HG02840 (cell line): ENCODE results near the gene EPS8.

Source experiments
- ATAC-seq: cut with Tn5 transposase; IDR thresholded peaks from one replicate; pipeline ENCODE4 v1.9.1; 2021; ENCODE audit warnings: mild to moderate bottlenecking, moderate library complexity, moderate number of reproducible peaks; ENCODE audit not compliant: unreplicated experiment, low FRiP score

The EPS8 gene

DNA sequence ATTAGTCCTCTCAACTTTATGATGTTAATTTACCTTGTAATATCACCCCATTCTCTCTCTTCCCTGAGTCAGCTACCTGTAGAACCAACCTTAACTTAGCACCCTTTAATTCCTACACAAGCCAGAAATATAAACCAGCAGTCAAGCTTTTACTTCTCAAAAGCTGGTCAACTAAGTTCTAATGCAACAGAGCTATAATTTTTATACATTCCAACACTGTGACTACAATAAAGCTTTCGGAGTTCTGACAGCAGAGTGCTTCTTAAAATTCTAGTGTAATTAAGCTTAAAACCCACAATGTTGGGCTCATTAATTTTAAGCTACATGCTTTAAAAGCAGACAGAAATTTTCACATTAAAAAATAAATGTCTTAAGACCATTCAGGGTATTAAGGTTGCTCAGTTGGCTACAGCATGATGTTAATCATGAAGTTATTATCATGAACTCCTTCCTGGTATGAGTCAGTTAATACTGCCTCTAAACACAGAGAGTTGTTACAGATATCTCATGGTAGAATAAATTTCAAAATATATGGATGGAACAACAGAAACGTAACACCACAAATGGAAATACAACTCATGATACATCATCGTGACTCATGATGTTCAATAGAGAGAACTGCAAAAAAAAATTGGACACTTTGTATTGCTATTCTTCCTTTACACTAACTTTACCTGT, 126.7 kb downstream of the EPS8 start:
- ATAC-seq, result no peak

DNA sequence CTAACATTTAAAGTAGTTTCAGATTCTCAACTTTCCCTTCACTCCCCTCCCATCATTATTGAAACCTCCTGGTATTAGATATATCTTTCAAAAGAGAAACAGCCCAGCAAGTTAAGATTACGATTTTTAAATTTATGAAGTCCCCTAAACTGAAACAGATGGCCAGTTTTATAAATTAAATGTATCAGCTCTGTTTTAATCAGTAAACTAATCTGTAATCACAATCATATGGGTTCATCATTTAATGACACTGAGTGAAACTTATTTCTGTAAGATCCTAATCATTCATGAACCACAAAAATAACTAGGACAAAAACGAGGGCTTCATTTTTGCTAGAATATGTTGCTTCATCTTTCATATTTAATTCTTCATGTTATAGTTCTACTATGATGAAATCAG, 137.8 kb downstream of the EPS8 start:
- no peak for ATAC-seq

DNA sequence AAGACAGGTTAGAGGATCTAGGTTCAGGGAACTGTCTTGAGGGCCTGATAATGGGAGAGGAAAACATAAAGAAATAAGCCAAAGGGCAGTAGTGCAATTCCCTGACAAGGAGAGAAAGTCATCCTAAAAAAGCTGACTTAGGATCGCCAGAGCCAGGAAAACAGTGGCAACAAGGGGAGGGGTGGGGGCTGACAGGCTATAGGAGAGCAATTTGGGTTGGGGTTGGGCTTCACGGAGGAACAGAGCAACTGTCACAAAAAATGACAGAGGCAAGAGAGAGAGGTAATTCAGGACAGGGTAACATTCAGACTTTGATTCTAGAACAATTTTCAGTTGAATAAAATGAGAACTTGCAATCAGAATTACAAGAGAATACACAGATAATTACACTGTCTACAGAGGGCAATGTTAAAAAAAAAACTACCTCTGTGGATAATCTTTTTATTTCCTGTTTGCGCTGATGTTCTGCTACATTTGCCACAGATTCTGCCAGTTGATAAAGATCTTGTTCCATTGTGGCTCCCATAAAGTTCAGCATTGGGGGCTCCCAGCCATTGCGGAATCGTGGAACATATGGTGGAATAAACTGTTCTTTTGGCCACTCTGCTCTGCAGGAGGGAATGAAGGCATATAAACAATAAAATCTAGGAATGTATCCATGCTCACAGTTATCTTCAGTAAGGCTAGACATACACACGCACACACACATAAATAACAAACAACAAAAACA, 138.6 kb downstream of the EPS8 start:
- no peak for ATAC-seq

DNA sequence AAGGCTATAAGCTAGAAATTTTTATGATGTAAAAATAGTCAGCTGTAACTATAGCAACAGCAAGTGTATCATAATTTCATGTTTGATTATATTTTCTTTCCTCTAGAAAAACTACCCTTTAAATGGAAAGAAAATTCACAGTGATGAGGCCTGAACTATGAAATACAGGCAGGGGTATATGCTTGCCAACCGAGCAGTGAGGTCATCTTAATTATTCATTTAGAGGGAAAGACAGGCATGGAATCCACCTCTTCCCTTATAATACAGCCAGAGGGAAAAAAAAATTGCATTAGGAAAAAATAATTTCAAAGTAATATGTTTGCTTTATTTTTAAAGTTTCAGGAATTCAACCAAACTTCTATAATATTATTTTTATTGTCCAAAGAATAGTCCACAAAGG, 139.8 kb downstream of the EPS8 start:
- no peak for ATAC-seq

DNA sequence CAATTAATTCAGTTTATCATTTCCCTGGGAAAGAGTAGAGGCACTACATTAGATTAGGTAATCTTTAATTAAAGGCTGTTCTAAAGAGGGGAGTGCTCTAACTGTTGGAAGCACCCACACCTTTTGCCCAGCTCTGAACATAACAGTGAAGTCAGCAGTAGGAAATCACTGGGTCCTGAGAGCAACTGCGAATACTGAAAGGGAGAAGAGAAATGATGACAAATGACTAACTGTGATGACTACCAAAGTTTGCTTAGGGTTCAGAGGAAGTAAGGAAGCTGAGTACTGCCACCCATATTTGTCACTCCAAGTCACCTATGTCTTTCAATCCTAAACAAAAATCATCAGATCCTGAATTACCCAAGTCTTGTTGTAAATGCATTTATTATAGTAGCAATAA, 140.6 kb downstream of the EPS8 start:
- ATAC-seq, result no peak

DNA sequence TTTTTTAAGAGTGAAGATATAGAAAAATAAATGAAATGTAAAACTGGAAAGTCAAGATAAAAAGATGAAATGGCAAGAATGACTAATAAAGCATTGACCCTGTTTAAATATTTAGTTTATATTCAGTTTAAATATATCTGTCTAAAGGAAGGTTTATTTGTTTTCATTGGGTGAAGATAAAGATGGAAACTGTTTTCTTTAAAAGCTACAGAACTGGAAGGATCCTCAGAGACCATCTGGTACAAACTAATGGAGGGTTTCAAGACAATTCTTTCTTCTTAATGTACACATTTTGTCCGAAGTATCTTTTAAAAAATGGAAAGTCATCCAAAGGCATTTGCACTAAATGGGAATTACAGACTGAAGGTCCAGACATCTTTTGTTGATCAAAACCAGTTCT, 142.6 kb downstream of the EPS8 start:
- ATAC-seq, result no peak

DNA sequence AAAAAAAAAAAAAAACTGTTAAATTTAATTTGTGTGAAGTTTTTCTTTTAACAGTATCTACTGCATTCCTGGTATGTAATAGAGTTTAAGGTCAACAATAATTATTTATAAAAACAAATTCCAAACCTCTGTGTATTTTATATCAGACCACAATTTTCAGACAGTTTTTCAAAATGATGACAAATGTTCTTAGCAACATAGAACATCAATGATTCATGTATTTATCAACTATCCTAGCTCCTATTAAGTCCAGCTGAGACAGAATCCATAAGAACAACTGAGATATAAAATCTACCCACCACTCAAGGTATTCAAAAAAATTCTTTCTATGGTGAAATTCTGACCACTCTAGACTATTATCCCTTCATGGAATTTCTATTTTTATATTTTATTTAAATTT, 144.5 kb downstream of the EPS8 start:
- no peak for ATAC-seq

DNA sequence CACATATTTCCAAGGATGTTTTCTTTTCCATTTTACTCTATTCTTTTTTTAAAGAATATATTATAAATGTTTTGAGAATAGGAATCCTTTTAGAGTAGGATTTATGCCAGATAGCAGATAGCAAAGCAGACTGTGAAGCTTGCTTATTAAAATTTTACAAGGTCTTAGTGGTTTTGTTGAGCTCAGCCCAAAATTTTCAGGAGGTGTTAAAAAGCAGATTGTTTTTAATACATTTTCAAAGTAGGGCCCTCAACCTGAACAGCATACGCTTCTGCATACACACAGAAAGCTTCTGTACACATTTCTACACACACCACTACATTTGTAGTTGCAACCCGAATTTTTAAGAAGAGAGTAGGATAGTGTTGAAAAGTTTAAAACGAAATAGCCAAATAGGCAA, 151.0 kb downstream of the EPS8 start:
- no peak for ATAC-seq

DNA sequence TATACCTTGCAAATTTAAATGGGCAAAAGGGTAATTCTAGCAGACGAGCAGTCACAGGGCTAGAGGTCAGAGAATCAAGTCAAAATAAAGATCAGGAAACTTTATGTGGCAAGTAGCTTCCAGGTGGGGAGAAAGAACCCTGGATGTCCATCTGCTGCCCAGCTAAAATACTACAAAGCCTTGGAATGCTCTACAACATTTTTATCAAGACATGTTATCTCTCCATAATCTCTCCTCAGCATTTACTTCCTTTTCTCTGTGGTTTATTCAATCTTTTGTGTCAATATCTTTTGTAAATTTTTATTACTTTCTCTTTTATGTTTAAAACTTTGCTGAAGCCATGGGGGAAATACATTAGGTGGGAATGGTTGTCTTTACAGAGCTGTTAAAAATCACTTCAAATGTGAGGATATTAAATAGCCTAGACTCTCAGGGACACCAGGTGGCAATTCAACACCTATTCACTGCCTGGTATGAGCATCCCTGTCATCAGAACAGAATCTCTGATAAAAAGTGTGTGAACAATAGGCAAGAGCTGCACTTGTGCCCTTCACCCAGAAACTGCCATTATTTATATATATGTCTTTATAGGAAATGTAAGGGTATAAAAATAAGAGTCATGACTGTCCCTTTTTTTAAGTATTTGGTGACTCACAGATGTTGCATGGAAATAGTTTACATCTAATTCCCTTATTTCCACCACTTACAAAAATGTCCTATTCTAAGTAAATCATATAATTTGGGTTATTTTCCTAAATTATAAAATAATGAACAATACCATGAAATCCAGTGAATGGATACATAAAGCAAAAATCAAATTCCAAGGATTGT, 152.9 kb downstream of the EPS8 start:
- ATAC-seq, result no peak

DNA sequence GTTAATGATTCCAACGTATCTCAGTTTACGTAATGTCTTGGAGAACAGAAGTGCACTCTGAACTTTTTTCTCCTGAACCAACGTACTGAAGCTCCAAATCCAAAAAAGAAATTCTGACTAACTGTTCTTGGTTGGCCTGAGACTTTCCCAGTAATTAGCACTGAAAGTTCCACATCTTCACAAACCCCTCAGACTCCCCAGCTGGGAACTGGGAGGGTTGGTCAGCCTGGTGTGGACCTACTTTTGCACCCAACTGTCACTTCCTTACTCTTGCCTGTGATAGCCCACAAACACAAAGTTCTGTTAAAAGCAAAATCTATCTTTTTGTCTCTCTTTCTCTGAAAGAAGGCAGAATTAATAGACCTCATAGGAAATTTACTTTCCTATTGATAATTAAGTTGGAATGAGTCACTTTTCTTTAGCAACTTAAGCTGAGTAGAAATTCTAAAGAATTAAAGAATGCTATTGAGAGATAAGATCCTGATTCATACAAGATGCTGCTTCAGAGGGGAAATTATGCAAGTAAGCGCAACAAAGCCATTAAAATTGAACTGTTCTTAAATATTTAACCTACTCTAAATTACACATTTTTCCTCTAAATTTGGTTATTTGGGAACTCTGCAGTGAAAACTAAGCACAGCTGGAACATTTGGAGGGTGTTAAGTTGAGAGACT, 155.0 kb downstream of the EPS8 start:
- no peak for ATAC-seq

DNA sequence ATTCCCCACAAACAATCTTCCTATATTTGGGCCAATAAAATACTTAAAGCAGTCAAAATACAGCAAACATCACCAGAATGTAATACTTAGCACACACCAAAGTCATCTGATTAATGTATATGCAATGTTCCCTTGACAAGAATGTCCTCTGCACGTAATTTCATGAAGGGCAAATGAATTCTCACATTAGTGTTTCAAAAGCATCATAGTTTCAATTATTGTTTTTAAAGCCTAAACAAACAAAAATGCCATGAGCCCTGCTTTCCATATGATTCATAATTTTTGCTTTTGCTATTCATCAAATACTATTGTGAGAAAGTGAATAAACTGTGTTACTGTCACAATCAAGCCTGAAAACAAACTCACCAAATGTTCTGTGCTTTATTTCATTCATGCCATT, 156.0 kb downstream of the EPS8 start:
- ATAC-seq, result no peak

DNA sequence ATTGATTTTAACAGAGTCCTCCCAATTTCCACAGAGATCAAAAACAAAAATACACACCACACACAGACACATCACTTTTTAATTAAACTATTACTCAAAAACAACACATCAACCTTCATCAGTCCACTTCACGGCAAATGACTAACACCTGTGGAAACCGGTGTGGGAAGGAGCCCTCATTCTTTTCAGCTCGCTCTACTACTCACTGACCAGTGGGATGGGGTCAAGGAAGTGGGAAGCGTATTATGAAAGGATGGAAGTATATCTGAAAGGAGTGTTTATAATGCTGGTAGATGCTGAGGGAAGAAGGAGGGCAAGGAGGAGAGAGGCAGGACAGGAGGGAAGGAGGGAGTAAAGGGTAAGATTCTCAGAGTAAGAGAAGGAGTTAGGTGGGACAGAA, 156.5 kb downstream of the EPS8 start:
- ATAC-seq, result no peak

DNA sequence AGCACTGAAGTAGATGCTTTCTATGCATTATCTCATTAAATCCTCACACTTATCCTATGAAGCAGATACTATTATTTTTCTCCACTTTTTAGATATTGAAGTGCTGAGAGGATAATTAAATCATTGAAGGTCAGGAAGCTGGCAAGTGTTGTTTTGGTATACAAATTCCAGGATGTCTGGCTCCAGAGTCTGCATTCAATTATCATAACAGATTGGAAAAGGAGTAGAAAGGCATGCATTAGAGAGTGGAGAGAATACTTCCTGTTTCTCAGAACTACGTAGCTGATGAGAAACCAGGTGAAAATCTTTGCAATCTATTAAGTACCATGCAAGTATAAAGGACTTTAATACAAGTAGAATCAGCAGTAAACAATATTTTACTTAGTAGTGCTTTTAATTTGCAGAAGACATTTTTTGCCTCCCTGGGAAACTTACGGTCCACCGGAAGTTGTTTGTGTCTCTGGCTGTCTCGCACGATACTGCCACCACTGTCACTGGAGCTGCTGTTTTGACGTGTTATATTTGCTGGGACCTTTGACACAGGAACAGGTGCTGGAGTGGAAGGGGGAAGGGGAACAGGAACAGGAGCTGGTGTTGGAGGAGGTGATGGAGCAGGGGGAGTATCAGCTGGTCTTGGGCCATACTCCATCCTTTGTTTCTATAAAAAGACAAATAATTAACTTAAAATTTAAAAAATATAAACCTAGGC, 158.0 kb downstream of the EPS8 start:
- no peak for ATAC-seq

DNA sequence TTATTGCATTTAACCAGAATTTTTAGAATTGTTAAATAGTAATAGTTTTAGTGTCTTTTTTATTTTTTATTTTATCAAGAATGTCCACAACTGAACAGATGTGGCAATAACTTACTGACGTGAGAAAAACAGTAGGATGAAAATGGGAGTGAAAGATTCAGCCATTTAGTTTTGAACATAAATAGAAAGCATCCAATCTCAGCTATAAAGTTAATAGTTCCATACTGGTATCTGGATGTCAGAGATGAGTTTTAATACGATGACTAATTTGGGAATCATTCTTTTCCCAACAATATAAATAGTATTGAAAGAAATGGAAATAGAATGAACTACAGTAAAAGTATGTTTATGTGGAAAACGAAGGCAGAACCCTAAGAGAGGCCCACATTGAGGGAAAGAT, 159.4 kb downstream of the EPS8 start:
- no peak for ATAC-seq

DNA sequence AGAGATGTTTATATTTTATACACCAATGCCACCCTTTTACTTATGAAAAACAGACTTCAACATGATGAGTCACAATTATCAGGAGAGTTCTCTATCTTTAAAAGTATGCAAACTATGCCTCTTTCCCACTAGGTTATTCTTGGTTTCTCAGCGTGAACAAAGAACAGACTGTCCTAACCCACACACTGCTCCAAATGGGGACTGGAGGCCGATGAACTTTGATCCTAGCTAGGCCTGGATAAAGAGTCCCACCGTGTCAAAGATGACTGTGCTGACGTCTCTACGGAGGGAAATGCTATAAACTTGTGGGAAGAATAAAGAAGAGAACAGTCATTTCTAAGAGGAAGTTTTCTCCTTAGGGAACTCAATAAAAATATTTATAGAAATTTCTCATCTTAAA, 160.1 kb downstream of the EPS8 start:
- ATAC-seq, result no peak

DNA sequence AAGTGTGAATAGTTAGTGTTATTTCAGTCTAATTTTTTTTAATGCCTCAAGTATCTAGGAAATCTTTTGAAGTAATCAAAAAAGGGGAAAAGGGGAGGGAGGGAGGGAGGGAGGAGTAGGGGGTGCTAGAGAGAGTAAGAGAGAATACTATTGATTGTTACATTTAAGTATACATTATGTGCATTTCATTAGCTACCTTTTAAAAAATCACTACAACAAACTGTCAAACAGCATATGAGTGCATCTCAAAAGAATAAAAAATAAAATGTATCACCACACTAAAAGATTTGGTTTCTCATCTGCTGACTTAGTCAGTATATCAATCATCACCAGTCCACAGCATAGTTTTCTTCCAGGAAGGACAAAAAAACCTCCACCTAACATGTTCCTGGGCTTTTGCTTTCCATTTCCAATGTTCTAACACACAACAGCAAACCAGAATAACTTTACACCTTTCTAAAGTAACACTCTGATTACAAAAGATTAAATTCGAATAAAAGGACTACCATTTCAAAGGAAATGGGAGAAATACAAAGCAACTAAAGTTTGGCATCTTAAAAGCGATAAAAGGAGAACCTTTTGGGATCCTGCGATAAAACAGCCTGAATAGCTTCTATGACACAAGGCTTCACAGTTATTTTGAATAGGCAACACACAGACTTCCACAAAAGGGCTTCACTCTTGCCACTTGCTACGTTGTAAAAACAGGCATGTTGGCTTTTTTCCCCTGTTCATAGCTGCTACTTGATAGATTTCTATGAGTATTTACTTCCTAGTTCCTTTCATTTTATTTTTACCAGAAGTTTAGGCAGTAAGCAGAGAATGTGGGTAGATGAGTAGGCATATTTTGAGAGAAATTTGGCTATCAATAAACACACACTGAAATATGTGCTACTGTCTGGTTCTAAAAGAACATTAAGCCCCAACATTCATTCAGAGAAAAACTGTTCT, 160.9 kb downstream of the EPS8 start:
- ATAC-seq, result no peak

DNA sequence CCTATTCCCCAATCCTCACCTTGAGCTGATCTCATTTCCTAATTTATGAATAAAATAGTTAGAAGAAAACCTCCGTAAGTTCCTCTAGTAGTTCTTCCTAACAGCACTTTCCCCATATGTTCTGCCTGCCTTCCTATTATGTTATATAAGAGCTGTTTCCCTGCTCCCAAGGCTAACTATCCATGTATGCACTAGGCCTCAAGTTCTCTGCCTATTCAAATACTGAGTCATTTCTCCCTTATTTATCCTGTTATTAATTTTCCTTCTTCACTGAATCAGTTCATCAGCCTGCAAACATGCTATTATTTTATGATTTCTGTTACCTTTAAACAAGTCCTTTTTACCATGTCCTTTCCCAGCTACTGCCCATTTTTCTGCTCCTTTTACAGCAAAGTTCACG, 164.1 kb downstream of the EPS8 start:
- no peak for ATAC-seq

DNA sequence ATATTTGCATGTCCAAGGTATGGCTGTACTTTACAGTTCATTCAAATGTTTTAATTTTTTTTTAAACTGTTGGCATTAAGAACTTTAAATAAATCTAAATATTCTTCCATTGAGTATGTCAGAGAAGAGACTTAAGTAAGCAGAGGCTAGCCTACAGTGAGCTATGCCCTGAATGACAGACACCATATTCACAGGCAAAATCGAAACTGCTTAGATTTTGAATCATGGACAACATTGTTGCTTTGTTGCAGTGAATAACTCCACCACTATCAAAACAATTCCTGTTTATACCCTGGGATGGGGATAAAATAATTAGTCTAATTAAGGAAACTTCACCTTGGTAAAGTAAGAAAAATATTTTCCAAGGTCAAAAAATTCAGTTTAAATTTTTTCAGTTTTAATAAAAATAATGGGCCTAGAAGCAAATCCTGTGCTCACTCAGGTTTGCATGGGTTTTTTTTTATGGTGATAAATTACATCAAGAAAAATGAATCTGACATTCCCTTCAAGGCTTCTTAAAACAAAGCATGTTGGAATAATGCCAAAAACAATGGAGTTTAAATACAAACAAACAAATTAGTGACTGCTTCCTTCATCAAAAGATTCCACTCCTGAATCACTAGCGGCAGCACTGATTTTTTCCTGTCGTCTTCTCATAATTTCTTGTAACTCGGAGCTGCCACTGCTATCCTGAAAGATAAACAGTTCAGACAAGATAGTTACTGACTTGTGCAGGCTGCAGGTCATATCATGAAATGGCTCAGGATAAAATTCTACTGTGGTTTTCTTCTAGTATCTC, 168.2 kb downstream of the EPS8 start:
- ATAC-seq, result no peak
